Panc1 (cell line): ENCODE data around the gene CIB2.

Experiments used
- CTCF ChIP-seq: fragments of 450-650 bp; IDR thresholded peaks from 2 replicates; pipeline ENCODE4 v1.5.1; 2017; ENCODE audit warnings: mild to moderate bottlenecking
- POLR2AphosphoS5 ChIP-seq: IDR thresholded peaks from 2 replicates; pipeline ENCODE4 v1.6.1; 2012; ENCODE audit warnings: mild to moderate bottlenecking, low read depth, low read length, moderate library complexity
- SIN3A ChIP-seq: IDR thresholded peaks from 2 replicates; pipeline ENCODE4 v1.6.1; 2012; ENCODE audit warnings: low read depth, mild to moderate bottlenecking, low read length, moderate library complexity, borderline replicate concordance; ENCODE audit not compliant: insufficient read depth
- TCF7L2 ChIP-seq: IDR thresholded peaks from 2 replicates; pipeline ENCODE4 v1.6.1; 2011; ENCODE audit warnings: mild to moderate bottlenecking, low read depth, low read length, inconsistent platforms
- TF ChIP-seq, protein P1 (sequence below), 2 experiments: IDR thresholded peaks; 2 replicates each; pipeline ENCODE4 v1.6.1; 2011 to 2012; ENCODE audit warnings: low read depth in 2 of 2, control low read depth in 1 of 2, low read length in 1 of 2, mild to moderate bottlenecking in 1 of 2, moderate library complexity in 1 of 2; ENCODE audit not compliant: insufficient read depth in 1 of 2

DNA sequence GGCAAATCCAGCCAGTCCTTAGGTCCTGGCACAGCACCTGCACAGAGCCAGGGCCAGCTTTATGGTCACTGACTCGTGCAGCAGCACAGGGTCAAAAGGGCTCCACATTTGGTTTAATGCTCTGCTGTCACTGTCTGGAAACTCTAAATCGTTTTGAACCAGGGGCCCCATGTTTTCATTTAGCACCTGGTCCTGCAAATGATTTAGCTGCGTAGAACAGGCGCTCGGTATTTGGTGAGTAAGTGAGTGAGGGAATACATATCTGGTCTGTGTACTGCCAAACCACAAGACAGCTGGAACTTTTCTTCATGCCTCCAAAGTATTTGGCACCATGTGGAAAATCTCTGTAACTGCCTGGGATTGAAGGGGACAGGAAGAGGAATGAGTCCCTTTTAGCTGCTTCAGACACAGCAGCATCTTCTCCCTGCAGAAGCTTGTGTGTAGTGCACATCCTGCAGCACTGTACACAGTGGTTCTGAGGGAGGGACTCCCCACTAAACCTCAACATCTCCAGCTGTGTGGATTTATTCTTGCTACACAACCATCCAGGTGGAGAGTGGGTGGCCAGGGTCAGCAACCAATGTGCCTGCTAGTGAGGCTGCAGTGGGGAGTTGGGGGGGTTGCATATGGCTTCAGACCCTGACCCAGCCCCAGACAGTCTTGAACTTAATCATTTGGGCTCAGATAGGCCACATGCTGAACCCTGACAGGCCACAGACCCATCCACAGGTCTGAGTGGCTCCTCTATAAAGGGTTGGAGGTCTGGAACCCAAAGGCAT is 37.8 kb downstream of the CIB2 start:
- TF ChIP-seq CTCF (no peak), POLR2AphosphoS5 (no peak), SIN3A (no peak), TCF7L2 (no peak)
- TF ChIP-seq, protein P1, sequence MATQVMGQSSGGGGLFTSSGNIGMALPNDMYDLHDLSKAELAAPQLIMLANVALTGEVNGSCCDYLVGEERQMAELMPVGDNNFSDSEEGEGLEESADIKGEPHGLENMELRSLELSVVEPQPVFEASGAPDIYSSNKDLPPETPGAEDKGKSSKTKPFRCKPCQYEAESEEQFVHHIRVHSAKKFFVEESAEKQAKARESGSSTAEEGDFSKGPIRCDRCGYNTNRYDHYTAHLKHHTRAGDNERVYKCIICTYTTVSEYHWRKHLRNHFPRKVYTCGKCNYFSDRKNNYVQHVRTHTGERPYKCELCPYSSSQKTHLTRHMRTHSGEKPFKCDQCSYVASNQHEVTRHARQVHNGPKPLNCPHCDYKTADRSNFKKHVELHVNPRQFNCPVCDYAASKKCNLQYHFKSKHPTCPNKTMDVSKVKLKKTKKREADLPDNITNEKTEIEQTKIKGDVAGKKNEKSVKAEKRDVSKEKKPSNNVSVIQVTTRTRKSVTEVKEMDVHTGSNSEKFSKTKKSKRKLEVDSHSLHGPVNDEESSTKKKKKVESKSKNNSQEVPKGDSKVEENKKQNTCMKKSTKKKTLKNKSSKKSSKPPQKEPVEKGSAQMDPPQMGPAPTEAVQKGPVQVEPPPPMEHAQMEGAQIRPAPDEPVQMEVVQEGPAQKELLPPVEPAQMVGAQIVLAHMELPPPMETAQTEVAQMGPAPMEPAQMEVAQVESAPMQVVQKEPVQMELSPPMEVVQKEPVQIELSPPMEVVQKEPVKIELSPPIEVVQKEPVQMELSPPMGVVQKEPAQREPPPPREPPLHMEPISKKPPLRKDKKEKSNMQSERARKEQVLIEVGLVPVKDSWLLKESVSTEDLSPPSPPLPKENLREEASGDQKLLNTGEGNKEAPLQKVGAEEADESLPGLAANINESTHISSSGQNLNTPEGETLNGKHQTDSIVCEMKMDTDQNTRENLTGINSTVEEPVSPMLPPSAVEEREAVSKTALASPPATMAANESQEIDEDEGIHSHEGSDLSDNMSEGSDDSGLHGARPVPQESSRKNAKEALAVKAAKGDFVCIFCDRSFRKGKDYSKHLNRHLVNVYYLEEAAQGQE (IDR thresholded peaks at IDR 0.05; ENCODE audit: insufficient read depth in 1 of 2, low read depth in 2 of 2, low read length in 1 of 2), result no peak
